ENCODE measurements around the gene PHF5A. TPM values are rescaled to one million over a fixed set of nuclear protein-coding genes. Genes with fewer than 3 reads are reported as not detected.

PHF5A gene, protein sequence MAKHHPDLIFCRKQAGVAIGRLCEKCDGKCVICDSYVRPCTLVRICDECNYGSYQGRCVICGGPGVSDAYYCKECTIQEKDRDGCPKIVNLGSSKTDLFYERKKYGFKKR
- total RNA-seq (10 to 100 TPM; 33.7 to 35.1 TPM), polyA plus RNA-seq (ENCODE audit: insufficient read depth, low read depth, low replicate concordance) (42.8 TPM)
- long read RNA-seq, donor 1, transcript PHF5A-201 (4 exons, 1,086 nt), result major isoform, 54 of 54 reads
- long read RNA-seq, donor 1, partial matches to known transcripts, result 0 of 54 reads
- long read RNA-seq, donor 1, other reads (novel, unspliced or antisense), result 0 of 54 reads
- long read RNA-seq, donor 2, transcript PHF5A-201 (4 exons, 1,086 nt), result major isoform, 34 of 140 reads
- long read RNA-seq, donor 2, partial matches to known transcripts, result 106 of 140 reads
- long read RNA-seq, donor 2, other reads (novel, unspliced or antisense), result 0 of 140 reads

DNA sequence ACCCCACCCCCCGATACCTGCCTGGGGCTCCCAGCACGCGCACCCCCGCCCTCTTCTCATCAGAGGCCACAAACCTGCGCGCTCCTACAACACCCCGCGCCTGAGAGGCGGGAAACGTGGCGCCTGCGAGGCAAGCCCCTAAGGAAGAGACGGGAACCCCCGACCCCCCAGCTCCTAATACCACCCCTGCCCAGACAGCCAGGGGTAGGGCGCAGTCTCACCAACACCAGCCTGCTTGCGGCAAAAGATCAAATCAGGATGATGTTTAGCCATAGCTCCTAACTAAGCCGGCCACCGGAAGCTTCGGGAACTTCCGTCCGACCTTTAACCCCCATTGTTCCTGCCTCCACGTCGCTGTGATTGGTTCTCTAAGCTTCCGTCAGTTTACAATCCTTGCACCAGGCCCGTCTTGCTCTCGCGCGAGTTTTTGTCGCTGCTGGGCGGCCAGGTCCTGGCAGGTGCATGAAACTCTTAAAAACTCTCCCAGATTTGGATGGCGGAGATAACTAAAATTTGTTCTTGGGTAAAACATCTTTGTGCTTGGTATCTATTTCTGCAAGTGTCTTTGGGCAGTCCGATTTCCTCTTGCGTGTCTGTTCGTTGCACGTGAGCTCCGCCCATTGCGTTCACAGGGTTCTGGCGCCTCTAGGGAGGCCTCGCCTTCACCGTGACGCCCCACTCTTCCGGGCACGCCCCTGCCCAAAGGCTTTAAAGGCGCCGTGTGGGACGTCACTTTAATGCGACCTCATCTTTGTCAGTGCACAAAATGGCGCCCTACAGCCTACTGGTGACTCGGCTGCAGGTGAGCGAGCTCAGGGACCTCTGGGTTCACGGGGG lies at the start of gene PHF5A, which contains the start of gene ACO2:
Gene PHF5A, minus strand, starts transcription at position 312 of the 837 bp plus-strand sequence. Its CDS starts 39 bp downstream, at position 273.
Gene ACO2, plus strand, starts transcription at position 737 of the 837 bp plus-strand sequence. Its CDS starts 30 bp downstream, at position 767.
- peak; percentile 98 for DNase-seq
- H3K27me3 ChIP-seq, result no peaks in the 10 kb centered on the region
- H3K9me3 ChIP-seq, result no peaks in the 10 kb centered on the region
- peak within 1 kb of the TSS; percentile 91 for H3K27ac ChIP-seq
- WGBS, 2 donors, result 0 to 1% methylated on average over 26 to 51 of the region's 51 CpGs
- intact Hi-C loops (cut with DNase I; ENCODE audit: low total_unique reads), result no loop called here
- peaks cover 11% of the 10 kb centered on the region for H3K4me1 ChIP-seq
- TF ChIP-seq CTCF (IDR thresholded peaks at IDR 0.05), result peak in 2 of 3 experiments; percentile 2 to 18
- TF ChIP-seq POLR2A (IDR thresholded peaks at IDR 0.05), result no peak
- H3K36me3 ChIP-seq (ENCODE audit: low read depth, missing control alignments), result no peaks in the 10 kb centered on the region
- H3K4me3 ChIP-seq, result peak within 1 kb of the TSS; percentile 77 to 95

DNA sequence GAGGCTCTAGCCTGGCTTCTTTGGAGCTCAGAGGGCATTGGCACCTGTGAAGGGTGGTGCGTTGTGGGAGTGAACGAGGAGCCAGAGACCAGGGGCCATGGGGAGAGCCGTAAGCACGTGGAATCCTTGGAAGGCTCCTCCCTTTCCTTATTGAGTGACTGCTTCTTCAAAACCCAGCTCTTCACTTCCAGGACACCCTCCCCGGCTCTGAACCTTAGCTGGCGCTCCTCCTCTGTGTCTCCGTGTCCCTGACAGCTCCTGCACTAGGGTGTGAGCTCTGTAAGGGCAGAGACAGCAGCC lies 49.5 kb upstream of the PHF5A start:
- DNase-seq, result no peak
- Histone ChIP-seq H3K36me3 (ENCODE audit: low read depth, missing control alignments) (no peaks in the 10 kb centered on the region), H3K4me1 (peaks cover 8% of the 10 kb centered on the region), H3K4me3 (no peak overlapping the region), H3K27me3 (no peaks in the 10 kb centered on the region), H3K27ac (no peak overlapping the region), H3K9me3 (no peaks in the 10 kb centered on the region)
- TF ChIP-seq POLR2A (IDR thresholded peaks at IDR 0.05) (no peak), CTCF (IDR thresholded peaks at IDR 0.05) (no peak)
- intact Hi-C loops (cut with DNase I; ENCODE audit: low total_unique reads), result loop anchor here (5.0 kb wide), 1 partner anchor 116 kb away; no protein-coding TSS in a partner anchor
- 50 to 73% methylated on average over 4 to 7 of the region's 7 CpGs for WGBS, 2 donors

GRCh38 chr22:41517172-41518047 lies 48.9 kb upstream of the PHF5A start:
- 61 to 66% methylated on average over 5 to 22 of the region's 22 CpGs for WGBS, 2 donors
- no peak overlapping the region for H3K4me3 ChIP-seq
- intact Hi-C loops (cut with DNase I; ENCODE audit: low total_unique reads), result loop anchor here (5.0 kb wide), 1 partner anchor 115 kb away; no protein-coding TSS in a partner anchor
- H3K4me1 ChIP-seq, result peaks cover 13% of the 10 kb centered on the region
- H3K36me3 ChIP-seq (ENCODE audit: low read depth, missing control alignments), result no peaks in the 10 kb centered on the region
- H3K27ac ChIP-seq, result no peak overlapping the region
- DNase-seq, result peak; percentile 85
- TF ChIP-seq POLR2A (IDR thresholded peaks at IDR 0.05) (no peak), CTCF (IDR thresholded peaks at IDR 0.05) (peak; percentile 85 to 90 (median 88))
- no peaks in the 10 kb centered on the region for H3K27me3 ChIP-seq
- no peaks in the 10 kb centered on the region for H3K9me3 ChIP-seq

- no peak overlapping the region for H3K27ac ChIP-seq
- TF ChIP-seq CTCF (IDR thresholded peaks at IDR 0.05), result no peak
- TF ChIP-seq POLR2A (IDR thresholded peaks at IDR 0.05), result no peak
- no peak for DNase-seq
- H3K4me3 ChIP-seq, result no peak overlapping the region
- no peaks in the 10 kb centered on the region for H3K36me3 ChIP-seq (ENCODE audit: low read depth, missing control alignments)
- H3K9me3 ChIP-seq, result no peaks in the 10 kb centered on the region
- intact Hi-C loops (cut with DNase I; ENCODE audit: low total_unique reads), result loop anchor here (5.0 kb wide), 1 partner anchor 114 kb away; no protein-coding TSS in a partner anchor
- no peaks in the 10 kb centered on the region for H3K27me3 ChIP-seq
- WGBS, 2 donors, result 87 to 92% methylated on average over 8 of the region's 8 CpGs
- peaks cover 21% of the 10 kb centered on the region for H3K4me1 ChIP-seq
Observed at GRCh38 chr22:41516462-41516861, 48.0 kb upstream of the PHF5A start.

Data from testis (tissue), 5 donors.